Measurements from ENCODE around the gene CLSTN2.

The CLSTN2 gene

GRCh38 chr3:140145528-140145927 lies 210.5 kb downstream of the CLSTN2 start:
- no peak for DNase-seq (ENCODE audit: low read depth in 2 of 2, low spot score in 1 of 2)

GRCh38 chr3:140146668-140147067 lies 211.7 kb downstream of the CLSTN2 start:
- no peak for DNase-seq (ENCODE audit: low read depth in 2 of 2, low spot score in 1 of 2)

- DNase-seq (ENCODE audit: low read depth in 2 of 2, low spot score in 1 of 2) = no peak
These were observed 213.0 kb downstream of the CLSTN2 start for GRCh38 chr3:140147965-140148490.

GRCh38 chr3:140148824-140149390 lies 213.9 kb downstream of the CLSTN2 start:
- DNase-seq (ENCODE audit: low read depth in 2 of 2, low spot score in 1 of 2) = no peak

GRCh38 chr3:140151321-140151720 lies 216.3 kb downstream of the CLSTN2 start:
- no peak for DNase-seq (ENCODE audit: low read depth in 2 of 2, low spot score in 1 of 2)

- no peak for DNase-seq (ENCODE audit: low read depth in 2 of 2, low spot score in 1 of 2)
These were observed 218.1 kb downstream of the CLSTN2 start for GRCh38 chr3:140152851-140153639.

- DNase-seq (ENCODE audit: low read depth in 2 of 2, low spot score in 1 of 2) = no peak
These were observed 218.8 kb downstream of the CLSTN2 start for GRCh38 chr3:140153736-140154135.

GRCh38 chr3:140157161-140157560 lies 222.2 kb downstream of the CLSTN2 start:
- no peak for DNase-seq (ENCODE audit: low read depth in 2 of 2, low spot score in 1 of 2)

- no peak for DNase-seq (ENCODE audit: low read depth in 2 of 2, low spot score in 1 of 2)
These were observed 224.7 kb downstream of the CLSTN2 start for GRCh38 chr3:140159646-140160045.

GRCh38 chr3:140160553-140160952 lies 225.6 kb downstream of the CLSTN2 start:
- no peak for DNase-seq (ENCODE audit: low read depth in 2 of 2, low spot score in 1 of 2)

GRCh38 chr3:140162551-140162950 lies 227.6 kb downstream of the CLSTN2 start:
- no peak for DNase-seq (ENCODE audit: low read depth in 2 of 2, low spot score in 1 of 2)

GRCh38 chr3:140163159-140163763 lies 228.3 kb downstream of the CLSTN2 start:
- DNase-seq (ENCODE audit: low read depth in 2 of 2, low spot score in 1 of 2) = no peak

GRCh38 chr3:140164156-140164555 lies 229.2 kb downstream of the CLSTN2 start:
- no peak for DNase-seq (ENCODE audit: low read depth in 2 of 2, low spot score in 1 of 2)

GRCh38 chr3:140164922-140165590 lies 230.1 kb downstream of the CLSTN2 start:
- no peak for DNase-seq (ENCODE audit: low read depth in 2 of 2, low spot score in 1 of 2)

GRCh38 chr3:140165781-140166180 lies 230.8 kb downstream of the CLSTN2 start:
- DNase-seq (ENCODE audit: low read depth in 2 of 2, low spot score in 1 of 2) = no peak

GRCh38 chr3:140166861-140167599 lies 232.0 kb downstream of the CLSTN2 start:
- no peak for DNase-seq (ENCODE audit: low read depth in 2 of 2, low spot score in 1 of 2)

GRCh38 chr3:140167600-140168281 lies 232.8 kb downstream of the CLSTN2 start:
- DNase-seq (ENCODE audit: low read depth in 2 of 2, low spot score in 1 of 2) = no peak

GRCh38 chr3:140170612-140171011 lies 235.6 kb downstream of the CLSTN2 start:
- no peak for DNase-seq (ENCODE audit: low read depth in 2 of 2, low spot score in 1 of 2)

GRCh38 chr3:140176526-140176925 lies 241.5 kb downstream of the CLSTN2 start:
- no peak for DNase-seq (ENCODE audit: low read depth in 2 of 2, low spot score in 1 of 2)

GRCh38 chr3:140177943-140178342 lies 243.0 kb downstream of the CLSTN2 start:
- no peak for DNase-seq (ENCODE audit: low read depth in 2 of 2, low spot score in 1 of 2)
